GM18499 (cell line): Measurements from ENCODE around the gene WDR5.

Source experiments
- ATAC-seq: cut with Tn5 transposase; IDR thresholded peaks from one replicate; pipeline ENCODE4 v1.9.1; 2021; ENCODE audit warnings: moderate number of reproducible peaks; ENCODE audit not compliant: insufficient read depth, unreplicated experiment

The WDR5 gene

DNA sequence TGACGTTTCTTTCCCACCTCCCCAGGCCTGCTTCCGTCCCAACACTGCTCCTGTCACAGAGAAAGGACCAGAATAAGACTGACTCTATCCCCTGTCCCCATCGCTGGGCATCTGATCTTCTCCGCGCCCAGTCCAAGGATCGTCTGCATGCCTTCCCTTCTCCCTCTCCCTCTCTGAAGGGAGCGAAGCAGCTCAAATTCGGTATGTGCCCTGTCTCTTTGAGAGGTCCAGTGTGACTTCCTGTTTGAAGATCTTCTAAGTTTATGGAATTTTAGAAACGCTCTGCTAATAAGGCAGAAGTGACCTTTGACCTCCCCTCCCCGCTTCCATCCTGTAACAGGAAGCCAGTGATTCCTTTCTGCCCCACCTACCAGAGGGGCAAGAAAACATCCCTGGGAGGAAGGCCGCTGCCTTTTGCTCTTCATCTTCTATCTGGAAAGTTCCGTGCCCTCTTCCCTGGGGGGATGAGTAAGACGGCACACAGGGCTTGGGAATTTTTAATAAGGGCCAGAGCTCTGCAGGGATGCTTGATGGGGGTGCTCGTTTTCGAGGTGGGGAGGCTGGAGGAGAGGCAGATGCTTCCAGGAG, 69.2 kb downstream of the WDR5 start:
- ATAC-seq: no peak

DNA sequence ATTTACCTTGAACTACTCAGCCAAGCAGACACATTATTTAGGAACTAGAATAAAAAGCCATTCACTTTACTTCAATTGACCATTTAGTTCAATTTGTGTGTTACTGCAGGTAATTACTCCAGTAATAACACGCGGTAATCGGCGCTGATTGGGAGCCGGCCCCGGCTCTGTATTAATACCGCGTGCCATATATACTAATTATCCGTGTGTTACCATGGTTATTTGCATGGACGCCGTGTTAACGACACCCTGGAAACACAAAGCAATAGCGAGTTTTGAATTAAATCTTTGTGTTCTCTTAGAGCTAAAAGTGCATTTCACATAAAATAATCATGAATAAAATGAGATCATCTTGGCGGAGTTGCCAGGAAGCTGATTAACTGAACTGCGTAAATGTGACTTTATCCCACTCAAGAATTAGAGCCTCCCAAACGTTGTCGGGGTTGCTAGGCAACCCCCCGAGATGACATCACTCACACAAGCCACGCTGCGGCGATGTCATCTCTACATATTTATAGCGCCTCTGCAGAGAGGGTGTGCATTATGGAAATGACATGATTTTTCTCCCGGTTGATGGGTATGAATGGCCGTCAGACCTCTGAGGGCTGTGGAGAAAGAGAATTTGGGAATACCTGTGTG, 69.9 kb downstream of the WDR5 start:
- no peak for ATAC-seq

DNA sequence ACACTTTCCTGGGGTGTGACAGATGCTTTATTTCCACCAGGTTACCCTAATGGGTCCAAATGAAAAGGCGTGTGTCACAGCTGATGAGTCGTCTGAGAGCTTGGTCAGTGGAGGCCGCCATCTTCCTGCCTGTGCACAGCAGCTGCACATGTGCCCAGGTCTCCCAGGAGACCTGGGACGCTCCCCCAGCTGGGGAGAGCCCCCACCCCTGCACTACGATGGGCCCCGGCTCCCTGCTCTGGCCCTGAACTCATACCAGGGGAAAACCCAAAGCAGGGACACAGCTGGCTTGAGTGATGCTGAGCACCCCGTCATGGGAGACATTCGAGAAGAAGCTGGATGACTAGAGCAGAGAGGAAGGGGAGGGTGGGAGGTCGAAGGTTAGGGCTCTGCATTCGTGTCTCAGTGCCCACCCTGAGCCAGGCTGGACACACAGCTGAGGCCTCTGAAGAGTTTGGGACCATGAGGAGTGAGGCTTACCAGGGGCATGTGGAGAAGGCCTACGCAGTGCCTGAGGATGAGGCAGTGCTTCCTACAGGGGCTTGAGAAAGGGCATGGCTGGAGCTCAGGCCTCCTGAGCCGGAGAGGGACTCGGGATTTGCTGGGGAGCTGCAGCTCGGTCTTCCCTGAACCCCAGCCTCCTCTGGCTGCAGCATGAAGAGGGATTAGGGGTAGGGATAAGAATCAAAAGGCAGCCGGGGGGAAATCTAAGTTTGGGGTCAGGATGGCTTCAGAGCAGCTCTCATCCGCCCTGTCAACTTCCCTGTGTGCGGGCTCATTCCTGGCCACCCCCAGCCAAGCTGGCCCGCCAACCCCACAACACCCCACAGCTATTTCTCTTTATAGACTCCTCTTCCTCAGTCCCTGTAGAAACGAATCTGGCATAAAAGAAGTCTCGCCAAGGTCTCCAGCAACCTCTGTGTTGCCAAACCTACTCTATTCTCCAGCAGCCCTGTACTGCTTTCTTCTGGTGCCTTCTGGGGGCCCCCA, 70.7 kb downstream of the WDR5 start:
- no peak for ATAC-seq

GRCh38 chr9:134208310-134208841, 72.5 kb downstream of the WDR5 start:
- ATAC-seq: no peak

DNA sequence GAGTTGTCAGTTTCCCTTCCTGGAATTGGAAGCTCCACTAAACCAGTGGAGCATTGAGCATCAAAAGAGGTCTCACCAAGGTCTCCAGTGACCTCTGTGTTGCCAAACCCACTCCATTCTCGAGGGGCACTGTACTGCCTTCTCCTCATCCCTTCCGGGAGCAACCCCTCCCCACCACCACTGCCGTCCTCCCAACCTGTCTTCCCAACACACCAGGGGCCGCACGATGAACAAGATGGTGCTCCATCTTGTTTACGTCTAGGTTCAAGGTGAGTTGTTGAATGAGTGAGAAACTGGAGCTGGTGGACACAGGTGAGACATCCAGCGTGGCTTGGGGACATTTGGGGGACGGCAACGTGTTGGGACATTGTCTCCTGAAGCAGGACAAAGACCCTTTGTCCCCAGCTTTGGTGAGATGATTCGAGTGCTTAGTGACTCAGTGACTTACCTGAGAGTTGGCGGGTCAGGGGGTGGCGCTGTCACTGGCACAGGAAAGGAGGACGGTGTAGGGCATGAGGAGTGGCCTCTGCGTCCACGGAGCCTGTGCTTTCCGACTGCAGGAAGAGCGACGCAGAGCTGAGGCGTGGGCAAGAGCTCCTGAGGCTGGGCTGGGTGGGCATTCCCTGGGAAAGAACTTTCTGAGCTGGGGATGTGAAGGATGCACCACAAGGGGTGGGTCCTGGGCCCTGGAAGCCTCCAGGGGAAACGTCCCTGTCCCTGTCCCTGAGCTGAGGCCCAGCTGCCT, 73.3 kb downstream of the WDR5 start:
- no peak for ATAC-seq
